ENCODE results near the gene EID1. TPM values are rescaled to one million over a fixed set of nuclear protein-coding genes. Genes with fewer than 3 reads are reported as not detected.

EID1 gene
- total and polyA plus RNA-seq, 9 of the 15 experiments (the other 6 are each of a cell fraction or from before 2014, with no cell fraction given) = 46.5 to 211 (median 143) TPM

GRCh38 chr15:48875241-48875960 lies 2.5 kb upstream of the EID1 start (continued):
- TF ChIP-seq HDAC3 (IDR thresholded peaks at IDR 0.05; ENCODE audit: borderline replicate concordance, partially characterized antibody) (no peak), XRCC5 (IDR thresholded peaks at IDR 0.05; ENCODE audit: low read depth, low read length) (no peak), ZNF785 (CRISPR knock-in tag; IDR thresholded peaks at IDR 0.05) (no peak), MCM3 (IDR thresholded peaks at IDR 0.05) (no peak)

- intact Hi-C loops (cut with micrococcal nuclease) (no loop called here), in situ Hi-C loops (cut with MboI) (no loop called here)
- no peak for FAIRE-seq
- no TSS peak for BruUV-seq (replicated peaks)
- ATAC-seq = no peak
- no peak for DNase-seq (ENCODE audit: extremely low read depth in 1 of 4, low spot score in 3 of 4)
- Histone ChIP-seq H3K27ac (ENCODE audit: extremely low read depth, low read depth, low read length) (no peak overlapping the region), H3K36me3 (ENCODE audit: control insufficient read depth, insufficient read depth, low read length) (peaks cover 3% of the 10 kb centered on the region; the same call in 1 of the 3 replicates), H3K4me3 (no peak overlapping the region), H3K4me2 (ENCODE audit: insufficient read depth, low read length) (no peak overlapping the region), H3K79me2 (ENCODE audit: control insufficient read depth, insufficient read depth, low read length) (peaks cover 33% of the 10 kb centered on the region), H2AFZ (ENCODE audit: low read depth, low read length) (no peak overlapping the region), H4K20me1 (replicated peaks; ENCODE audit: control insufficient read depth, insufficient read depth, low read length) (no peaks in the 10 kb centered on the region), H3K27me3 (ENCODE audit: control insufficient read depth in 2 of 2, insufficient read depth in 2 of 2, low read length in 2 of 2) (no peaks in the 10 kb centered on the region), H3K9me1 (ENCODE audit: control insufficient read depth, insufficient read depth, low read length) (no peaks in the 10 kb centered on the region), H3K9ac (ENCODE audit: insufficient read depth in 1 of 2, low read depth in 2 of 2, low read length in 2 of 2) (no peak overlapping the region), H3K4me1 (replicated peaks in 1 of 2; ENCODE audit: control insufficient read depth in 2 of 2, insufficient read depth in 2 of 2, low read length in 2 of 2) (peaks cover 6 to 23% of the 10 kb centered on the region in 2 experiments; a peak in 3 of 5 replicates), H3K9me3 (replicated peaks; ENCODE audit: control insufficient read depth, insufficient read depth, low read depth, low read length) (no peaks in the 10 kb centered on the region)
- ChIA-PET POLR2A (no interaction called here), CTCF (ENCODE audit: low intra/inter-chr PET ratio) (no interaction called here)
- 44% methylated on average over 3 of the region's 3 CpGs for WGBS (ENCODE audit: insufficient coverage, low coverage, missing lambda C conversion rate)
- TF ChIP-seq POLR3A (IDR thresholded peaks at IDR 0.05; ENCODE audit: borderline replicate concordance, extremely low read depth, insufficient read depth, insufficient read length) (no peak), FOXK2 (conservative IDR thresholded peaks at IDR 0.05 in 1 of 2, IDR thresholded peaks at IDR 0.05 in 1 of 2; ENCODE audit: low read depth in 2 of 2) (no peak), USF2 (CRISPR knock-in tag; IDR thresholded peaks at IDR 0.05) (no peak), ZNF384 (IDR thresholded peaks at IDR 0.05; ENCODE audit: low read depth, low read length) (no peak)
Measured at GRCh38 chr15:48876057-48876456, 1.9 kb upstream of the EID1 start.
